Uterus (tissue), 4 donors: ENCODE results near the gene PCDHGA1. TPM values are rescaled to one million over a fixed set of nuclear protein-coding genes. Genes with fewer than 3 reads are reported as not detected.
A peak's percentile ranks its signal among the peaks of the same experiment; 100 is the strongest.

Source experiments
- DNase-seq, 2 donors: peaks; one replicate each; pipeline ENCODE4 v3.0.0-alpha.2; 2019 to 2020
- H3K27ac ChIP-seq, 2 donors: fragments of 200-600 bp; sonication (generic); 1 replicate in 1 of 2; 2 replicates in 1 of 2; pipeline ENCODE4 v1.5.1; 2016 to 2018
- H3K27me3 ChIP-seq, 2 donors: fragments of 200-600 bp; sonication (generic); one replicate each; pipeline ENCODE4 v1.5.1; 2018 to 2019; ENCODE audit warnings: control low read depth in 1 of 2
- H3K36me3 ChIP-seq, 2 donors: fragments of 200-600 bp; sonication (generic); one replicate each; pipeline ENCODE4 v1.5.1; 2019; ENCODE audit warnings: control low read depth in 1 of 2
- H3K4me1 ChIP-seq, 2 donors: fragments of 200-600 bp; sonication (generic); one replicate each; pipeline ENCODE4 v1.5.1; 2018 to 2019; ENCODE audit warnings: control low read depth in 1 of 2
- H3K4me3 ChIP-seq, 2 donors: fragments of 200-600 bp; sonication (generic); 1 replicate in 1 of 2; 2 replicates in 1 of 2; pipeline ENCODE4 v1.5.1; 2018 to 2019; ENCODE audit warnings: mild to moderate bottlenecking in 1 of 2
- H3K9me3 ChIP-seq, 2 donors: fragments of 200-600 bp; sonication (generic); one replicate each; pipeline ENCODE4 v1.5.1; 2019; ENCODE audit warnings: control low read depth in 1 of 2
- POLR2A ChIP-seq, 2 donors: fragments of 450-650 bp; IDR thresholded peaks; one replicate each; pipeline ENCODE4 v1.6.1; 2016; ENCODE audit warnings: antibody characterized with exemption in 2 of 2, mild to moderate bottlenecking in 1 of 2, moderate library complexity in 1 of 2
- intact Hi-C: fragments of 100-400 bp; cut with DNase I; formaldehyde crosslinking; loops from one replicate; pipeline ENCODE4 v1.15.1; 2023; ENCODE audit warnings: low total_unique reads
- total RNA-seq, 4 donors: library from RNA; depleted of rRNA in 3 of 4; stranded (reverse); fragments of >200 nt in 3 of 4; gene quantifications; one replicate each; pipeline versions ENCODE4 v1.1.0 to v1.2.4, GENCODE V29; 2014 to 2023
- TF ChIP-seq, protein P1 (sequence below), 4 experiments: fragments of 200-600 bp in 2 of 4; fragments of 450-650 bp in 2 of 4; sonication (generic) in 2 of 4; IDR thresholded peaks; one replicate each; pipeline ENCODE4 v1.5.1; 2016 to 2019; ENCODE audit warnings: antibody characterized with exemption in 4 of 4, mild to moderate bottlenecking in 2 of 4, moderate library complexity in 1 of 4
- donor health status: DM: yes; HTN: yes; CAD: no.

The PCDHGA1 gene
- total RNA-seq, 4 donors from 2014 or later, result under 0.01 to 3.3 (median 1.5) TPM

DNA sequence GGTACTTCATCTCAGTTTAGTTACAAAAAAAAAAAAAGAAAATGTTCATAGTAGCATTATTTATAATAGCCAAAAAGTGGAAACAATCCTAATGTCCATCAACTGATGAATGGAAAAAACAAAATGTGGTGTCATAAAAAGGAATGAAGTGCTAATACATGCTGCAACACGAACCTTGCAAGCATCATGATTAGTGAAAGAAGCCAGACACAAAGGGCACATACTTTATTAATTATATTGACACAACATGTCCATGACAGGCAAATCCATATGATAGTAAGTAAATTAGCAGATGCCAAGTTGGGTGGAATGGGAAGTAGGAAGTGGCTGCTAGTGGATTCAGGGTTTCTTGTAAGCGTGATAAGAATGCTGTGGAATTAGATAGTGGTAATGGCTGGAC, 212.7 kb downstream of the PCDHGA1 start:
- TF ChIP-seq, protein P1, sequence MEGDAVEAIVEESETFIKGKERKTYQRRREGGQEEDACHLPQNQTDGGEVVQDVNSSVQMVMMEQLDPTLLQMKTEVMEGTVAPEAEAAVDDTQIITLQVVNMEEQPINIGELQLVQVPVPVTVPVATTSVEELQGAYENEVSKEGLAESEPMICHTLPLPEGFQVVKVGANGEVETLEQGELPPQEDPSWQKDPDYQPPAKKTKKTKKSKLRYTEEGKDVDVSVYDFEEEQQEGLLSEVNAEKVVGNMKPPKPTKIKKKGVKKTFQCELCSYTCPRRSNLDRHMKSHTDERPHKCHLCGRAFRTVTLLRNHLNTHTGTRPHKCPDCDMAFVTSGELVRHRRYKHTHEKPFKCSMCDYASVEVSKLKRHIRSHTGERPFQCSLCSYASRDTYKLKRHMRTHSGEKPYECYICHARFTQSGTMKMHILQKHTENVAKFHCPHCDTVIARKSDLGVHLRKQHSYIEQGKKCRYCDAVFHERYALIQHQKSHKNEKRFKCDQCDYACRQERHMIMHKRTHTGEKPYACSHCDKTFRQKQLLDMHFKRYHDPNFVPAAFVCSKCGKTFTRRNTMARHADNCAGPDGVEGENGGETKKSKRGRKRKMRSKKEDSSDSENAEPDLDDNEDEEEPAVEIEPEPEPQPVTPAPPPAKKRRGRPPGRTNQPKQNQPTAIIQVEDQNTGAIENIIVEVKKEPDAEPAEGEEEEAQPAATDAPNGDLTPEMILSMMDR (IDR thresholded peaks at IDR 0.05), result no peak
- TF ChIP-seq POLR2A (IDR thresholded peaks at IDR 0.05), result no peak
- no peak overlapping the region for H3K27ac ChIP-seq
- intact Hi-C loops, result no loop called here

GRCh38 chr5:141547488-141547887, 217.2 kb downstream of the PCDHGA1 start:
- intact Hi-C loops, result no loop called here
- no peak overlapping the region for H3K4me3 ChIP-seq
- no peak for DNase-seq
- TF ChIP-seq, protein P1 (IDR thresholded peaks at IDR 0.05), result no peak
- TF ChIP-seq POLR2A (IDR thresholded peaks at IDR 0.05), result no peak
- no peaks in the 10 kb centered on the region for H3K27me3 ChIP-seq
- H3K36me3 ChIP-seq, result no peaks in the 10 kb centered on the region
- H3K27ac ChIP-seq, result no peak overlapping the region
- no peaks in the 10 kb centered on the region for H3K4me1 ChIP-seq
- H3K9me3 ChIP-seq, result peaks cover 0 to 23% of the 10 kb centered on the region in 2 donors

More for the DNA sequence above, 212.7 kb downstream of the PCDHGA1 start:
- Histone ChIP-seq H3K4me1 (no peaks in the 10 kb centered on the region), H3K27me3 (no peaks in the 10 kb centered on the region), H3K9me3 (peaks cover 0 to 16% of the 10 kb centered on the region in 2 donors), H3K4me3 (no peak overlapping the region), H3K36me3 (no peaks in the 10 kb centered on the region)
- no peak for DNase-seq

GRCh38 chr5:141547921-141548320, 217.6 kb downstream of the PCDHGA1 start:
- DNase-seq, result no peak
- H3K4me1 ChIP-seq, result no peaks in the 10 kb centered on the region
- no peak overlapping the region for H3K27ac ChIP-seq
- TF ChIP-seq POLR2A (IDR thresholded peaks at IDR 0.05), result no peak
- TF ChIP-seq, protein P1 (IDR thresholded peaks at IDR 0.05), result no peak
- no peaks in the 10 kb centered on the region for H3K36me3 ChIP-seq
- no peaks in the 10 kb centered on the region for H3K27me3 ChIP-seq
- H3K4me3 ChIP-seq, result no peak overlapping the region
- H3K9me3 ChIP-seq, result peaks cover 0 to 23% of the 10 kb centered on the region in 2 donors
- intact Hi-C loops, result no loop called here

DNA sequence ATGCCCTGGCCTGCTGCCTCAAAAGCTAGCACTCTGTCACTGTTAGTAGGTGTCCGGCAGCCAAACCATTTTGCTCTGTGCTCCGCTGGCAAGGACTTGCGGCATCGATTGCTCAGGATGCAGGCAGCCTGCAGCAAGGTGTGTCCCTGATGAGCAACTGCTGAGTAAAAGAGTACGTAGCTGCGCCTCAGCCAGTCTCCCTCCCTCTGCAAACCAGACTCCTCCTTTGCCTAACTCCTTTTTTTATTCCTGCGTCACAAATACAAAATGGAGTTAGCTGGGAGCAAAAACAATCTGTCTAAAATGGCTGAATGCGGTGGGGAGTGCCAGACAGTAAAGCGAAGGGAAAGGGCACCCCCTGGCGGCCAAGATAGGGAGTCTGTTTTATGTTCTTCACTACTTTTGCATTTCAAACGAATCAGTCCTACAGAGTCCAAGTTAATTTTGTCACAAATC, 227.4 kb downstream of the PCDHGA1 start:
- H3K4me3 ChIP-seq, result peak overlapping the region; percentile 15 to 17
- peaks cover 0 to 5% of the 10 kb centered on the region in 2 donors for H3K9me3 ChIP-seq
- TF ChIP-seq POLR2A (IDR thresholded peaks at IDR 0.05), result peak in 1 of 2 donors; percentile 21
- TF ChIP-seq, protein P1 (IDR thresholded peaks at IDR 0.05), result peak; percentile 71 to 86 (median 74)
- H3K4me1 ChIP-seq, result peaks cover 0 to 11% of the 10 kb centered on the region in 2 donors
- H3K27me3 ChIP-seq, result no peaks in the 10 kb centered on the region
- intact Hi-C loops, result no loop called here
- no peaks in the 10 kb centered on the region for H3K36me3 ChIP-seq
- peak overlapping the region; percentile 86 to 96 for H3K27ac ChIP-seq
- DNase-seq, result peak; percentile 87 to 89

DNA sequence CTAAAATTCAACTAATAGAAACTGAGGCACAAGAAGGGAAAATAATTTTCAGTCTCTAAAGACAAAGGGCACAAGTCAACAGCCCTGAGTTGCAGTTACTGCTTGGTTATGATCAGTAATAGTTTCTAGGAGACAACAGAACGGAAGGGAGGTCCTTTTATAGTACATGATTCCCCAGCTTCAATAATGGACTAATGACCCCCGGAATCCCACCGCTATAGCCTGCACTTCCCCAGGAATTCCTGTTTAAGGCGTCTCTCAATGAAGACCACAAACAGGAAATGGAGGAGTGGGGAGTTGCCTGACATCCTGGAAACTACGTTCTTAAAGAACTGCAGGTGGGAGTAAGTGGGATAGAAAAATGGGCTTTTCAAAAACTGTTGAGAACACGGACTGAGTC, 227.8 kb downstream of the PCDHGA1 start:
- H3K27ac ChIP-seq, result peak overlapping the region; percentile 86 to 96
- H3K9me3 ChIP-seq, result peaks cover 0 to 5% of the 10 kb centered on the region in 2 donors
- no peaks in the 10 kb centered on the region for H3K36me3 ChIP-seq
- no peak for TF ChIP-seq POLR2A (IDR thresholded peaks at IDR 0.05)
- no peaks in the 10 kb centered on the region for H3K27me3 ChIP-seq
- no peak for DNase-seq
- no peak overlapping the region for H3K4me3 ChIP-seq
- H3K4me1 ChIP-seq, result peaks cover 0 to 11% of the 10 kb centered on the region in 2 donors
- intact Hi-C loops, result no loop called here

DNA sequence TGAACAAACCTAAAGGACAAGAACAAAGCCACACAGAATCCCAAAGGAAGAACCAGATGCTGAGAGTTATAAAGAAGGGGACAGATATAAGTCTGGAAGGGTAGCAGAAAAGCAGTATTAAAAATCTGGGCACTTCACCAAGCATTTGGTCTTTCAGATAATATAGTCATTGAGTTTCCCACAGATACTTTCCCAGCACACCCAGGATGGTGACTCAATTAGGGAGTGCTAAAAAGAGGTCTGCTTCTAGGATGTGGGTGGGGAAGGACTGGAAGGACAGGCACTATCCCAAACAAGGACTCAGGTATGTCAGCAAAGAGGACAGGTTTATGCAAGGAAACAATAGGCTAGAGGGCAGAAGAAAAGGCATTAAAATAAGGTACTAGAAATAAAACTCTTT, 229.1 kb downstream of the PCDHGA1 start:
- no peak for TF ChIP-seq POLR2A (IDR thresholded peaks at IDR 0.05)
- TF ChIP-seq, protein P1 (IDR thresholded peaks at IDR 0.05), result no peak
- no peaks in the 10 kb centered on the region for H3K27me3 ChIP-seq
- H3K36me3 ChIP-seq, result no peaks in the 10 kb centered on the region
- peaks cover 0 to 5% of the 10 kb centered on the region in 2 donors for H3K9me3 ChIP-seq
- H3K27ac ChIP-seq, result peak overlapping the region; percentile 86 to 96
- peaks cover 0 to 11% of the 10 kb centered on the region in 2 donors for H3K4me1 ChIP-seq
- intact Hi-C loops, result no loop called here
- DNase-seq, result no peak
- H3K4me3 ChIP-seq, result no peak overlapping the region
